ENCODE data around the gene PBX1. TPM values are rescaled to one million over a fixed set of nuclear protein-coding genes. Genes with fewer than 3 reads are reported as not detected.

Gene PBX1
- total RNA-seq, 2 experiments from 2014 or later: not detected

DNA sequence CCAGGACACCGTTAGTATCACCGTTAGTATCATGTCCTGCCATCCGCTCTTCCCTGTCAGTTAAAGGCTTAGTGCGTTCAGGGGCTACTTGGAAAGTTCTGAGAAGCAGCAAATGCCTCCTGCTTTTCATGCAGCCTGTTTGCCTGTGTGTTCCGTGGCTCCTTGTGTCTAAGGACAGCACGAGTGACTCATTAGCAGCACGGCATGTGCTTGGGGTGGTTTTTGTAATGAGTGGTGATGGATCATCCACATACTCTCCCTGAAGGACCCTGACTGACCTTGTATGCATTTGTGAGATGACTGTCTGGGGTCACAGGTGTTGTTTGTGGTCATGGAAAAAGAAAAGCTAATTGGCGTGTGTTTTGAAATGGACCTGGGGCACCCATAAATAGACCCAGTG, 221.9 kb downstream of the PBX1 start:
- H3K27me3 Mint-ChIP-seq: no peaks in the 10 kb centered on the region
- H3K36me3 Mint-ChIP-seq (ENCODE audit: low read depth): no peaks in the 10 kb centered on the region
- H3K9me3 Mint-ChIP-seq: no peaks in the 10 kb centered on the region
- H3K4me3 Mint-ChIP-seq: no peak overlapping the region
- H3K4me1 Mint-ChIP-seq (ENCODE audit: low read depth): no peaks in the 10 kb centered on the region
- intact Hi-C loops (cut with micrococcal nuclease): no loop called here
- TF ChIP-seq, protein P1, sequence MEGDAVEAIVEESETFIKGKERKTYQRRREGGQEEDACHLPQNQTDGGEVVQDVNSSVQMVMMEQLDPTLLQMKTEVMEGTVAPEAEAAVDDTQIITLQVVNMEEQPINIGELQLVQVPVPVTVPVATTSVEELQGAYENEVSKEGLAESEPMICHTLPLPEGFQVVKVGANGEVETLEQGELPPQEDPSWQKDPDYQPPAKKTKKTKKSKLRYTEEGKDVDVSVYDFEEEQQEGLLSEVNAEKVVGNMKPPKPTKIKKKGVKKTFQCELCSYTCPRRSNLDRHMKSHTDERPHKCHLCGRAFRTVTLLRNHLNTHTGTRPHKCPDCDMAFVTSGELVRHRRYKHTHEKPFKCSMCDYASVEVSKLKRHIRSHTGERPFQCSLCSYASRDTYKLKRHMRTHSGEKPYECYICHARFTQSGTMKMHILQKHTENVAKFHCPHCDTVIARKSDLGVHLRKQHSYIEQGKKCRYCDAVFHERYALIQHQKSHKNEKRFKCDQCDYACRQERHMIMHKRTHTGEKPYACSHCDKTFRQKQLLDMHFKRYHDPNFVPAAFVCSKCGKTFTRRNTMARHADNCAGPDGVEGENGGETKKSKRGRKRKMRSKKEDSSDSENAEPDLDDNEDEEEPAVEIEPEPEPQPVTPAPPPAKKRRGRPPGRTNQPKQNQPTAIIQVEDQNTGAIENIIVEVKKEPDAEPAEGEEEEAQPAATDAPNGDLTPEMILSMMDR (IDR thresholded peaks at IDR 0.05): no peak
- no peak for ATAC-seq
- CTCF ChIA-PET: no interaction called here
- H3K27ac Mint-ChIP-seq: no peak overlapping the region
- POLR2A ChIA-PET: no interaction called here
- no peak for DNase-seq

DNA sequence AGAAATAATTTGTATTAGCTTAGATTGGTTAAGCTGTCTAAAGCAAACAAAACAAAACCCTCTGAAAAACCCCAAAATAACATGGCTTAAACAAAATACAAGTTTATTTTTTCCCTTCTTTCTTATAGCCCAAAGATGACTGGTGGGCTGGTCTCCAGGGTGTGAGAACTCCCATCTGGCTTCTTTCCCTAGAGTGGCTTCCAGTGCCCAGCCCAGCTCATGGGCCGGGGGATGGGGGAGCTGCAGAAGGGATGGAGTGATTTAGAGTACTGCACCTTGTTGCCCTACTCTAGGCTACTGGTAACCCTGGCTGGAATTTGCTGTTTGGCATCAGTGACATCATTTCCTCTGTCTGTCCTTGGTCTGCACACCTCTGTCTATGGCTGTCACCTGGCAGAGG, 223.0 kb downstream of the PBX1 start:
- Mint-ChIP-seq H3K4me1 (ENCODE audit: low read depth) (no peaks in the 10 kb centered on the region), H3K27ac (no peak overlapping the region), H3K36me3 (ENCODE audit: low read depth) (no peaks in the 10 kb centered on the region), H3K27me3 (peaks cover 2% of the 10 kb centered on the region), H3K4me3 (no peak overlapping the region), H3K9me3 (no peaks in the 10 kb centered on the region)
- CTCF ChIA-PET: interaction anchor here (1.6 kb wide), 1 partner anchor 8 kb away, joined by 5 read pairs; no protein-coding TSS in a partner anchor
- DNase-seq: no peak
- TF ChIP-seq, protein P1 (IDR thresholded peaks at IDR 0.05): no peak
- POLR2A ChIA-PET: interaction anchor here (0.7 kb wide), 1 partner anchor 412 kb away, joined by 3 read pairs; no protein-coding TSS in a partner anchor
- no peak for ATAC-seq
- intact Hi-C loops (cut with micrococcal nuclease): no loop called here

DNA sequence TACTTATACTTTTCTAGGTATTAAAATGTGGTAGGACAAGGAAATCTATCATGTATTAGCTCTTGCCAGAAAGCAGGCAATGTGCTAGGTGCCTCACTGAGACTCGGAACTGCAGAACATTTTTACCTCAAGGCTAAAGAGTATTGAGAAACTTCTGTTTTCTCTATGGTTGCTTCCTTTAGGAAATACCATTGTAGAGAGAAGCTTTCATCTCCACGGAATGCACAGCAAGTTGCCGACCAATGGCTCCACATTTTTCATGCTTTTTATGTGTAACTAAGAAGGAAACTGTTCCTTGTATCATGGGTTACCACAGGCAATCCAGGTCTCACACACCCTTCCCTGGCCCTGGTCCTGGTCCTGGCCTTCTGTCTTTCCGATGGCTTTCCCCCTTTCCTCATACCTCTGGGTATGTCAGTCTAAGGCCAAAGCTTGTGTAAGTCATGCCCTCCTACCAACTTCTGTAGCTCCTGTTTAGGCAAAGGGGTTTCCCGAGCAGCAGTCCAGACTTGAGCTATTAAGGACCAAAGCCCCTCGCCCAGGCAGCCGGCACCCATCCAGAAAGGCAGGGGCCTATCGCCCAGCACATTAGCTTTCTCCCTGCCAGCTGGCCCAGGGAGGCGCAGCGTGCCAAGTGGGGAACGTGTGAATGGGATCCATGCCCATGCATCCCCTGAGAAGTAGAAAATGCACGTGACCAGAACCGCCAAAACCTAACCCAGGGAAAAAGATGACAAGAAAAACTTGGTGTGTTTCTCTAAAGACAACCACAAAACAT, 225.0 kb downstream of the PBX1 start:
- ATAC-seq: no peak
- intact Hi-C loops (cut with micrococcal nuclease): no loop called here
- H3K36me3 Mint-ChIP-seq (ENCODE audit: low read depth): no peaks in the 10 kb centered on the region
- no peak for DNase-seq
- H3K4me1 Mint-ChIP-seq (ENCODE audit: low read depth): peaks cover 2% of the 10 kb centered on the region
- H3K27me3 Mint-ChIP-seq: peaks cover 8% of the 10 kb centered on the region
- H3K9me3 Mint-ChIP-seq: no peaks in the 10 kb centered on the region
- ChIA-PET CTCF (interaction anchor here (1.6 kb wide), 1 partner anchor 10 kb away, joined by 5 read pairs; no protein-coding TSS in a partner anchor), POLR2A (no interaction called here)
- H3K4me3 Mint-ChIP-seq: no peak overlapping the region
- no peak overlapping the region for H3K27ac Mint-ChIP-seq
- TF ChIP-seq, protein P1 (IDR thresholded peaks at IDR 0.05): no peak

DNA sequence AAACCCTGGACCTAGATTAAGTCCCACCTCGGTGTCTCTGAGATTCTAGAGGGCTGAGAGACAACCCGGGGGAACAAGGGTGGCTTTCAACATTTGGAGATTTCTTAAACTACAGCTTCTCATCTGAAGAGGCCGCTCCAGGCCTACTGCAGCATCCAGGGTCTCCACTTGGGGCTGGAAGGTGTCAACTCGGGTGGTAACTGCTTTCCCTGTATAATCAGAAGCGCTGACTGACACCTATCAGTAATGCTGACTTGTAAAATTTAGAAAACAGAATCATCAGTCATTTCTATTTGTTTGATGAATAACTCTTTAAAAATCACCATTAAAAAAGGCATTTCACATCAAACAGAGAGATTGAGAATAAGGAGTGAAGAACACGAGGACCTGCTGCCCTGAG, 226.0 kb downstream of the PBX1 start:
- peaks cover 2% of the 10 kb centered on the region for H3K4me1 Mint-ChIP-seq (ENCODE audit: low read depth)
- CTCF ChIA-PET: interaction anchor here (1.4 kb wide), 1 partner anchor 111 kb away, joined by 4 read pairs; no protein-coding TSS in a partner anchor
- H3K36me3 Mint-ChIP-seq (ENCODE audit: low read depth): no peaks in the 10 kb centered on the region
- no peak overlapping the region for H3K27ac Mint-ChIP-seq
- intact Hi-C loops (cut with micrococcal nuclease): no loop called here
- H3K9me3 Mint-ChIP-seq: no peaks in the 10 kb centered on the region
- POLR2A ChIA-PET: no interaction called here
- ATAC-seq: no peak
- peaks cover 8% of the 10 kb centered on the region for H3K27me3 Mint-ChIP-seq
- H3K4me3 Mint-ChIP-seq: no peak overlapping the region
- TF ChIP-seq, protein P1 (IDR thresholded peaks at IDR 0.05): no peak
- DNase-seq: no peak

DNA sequence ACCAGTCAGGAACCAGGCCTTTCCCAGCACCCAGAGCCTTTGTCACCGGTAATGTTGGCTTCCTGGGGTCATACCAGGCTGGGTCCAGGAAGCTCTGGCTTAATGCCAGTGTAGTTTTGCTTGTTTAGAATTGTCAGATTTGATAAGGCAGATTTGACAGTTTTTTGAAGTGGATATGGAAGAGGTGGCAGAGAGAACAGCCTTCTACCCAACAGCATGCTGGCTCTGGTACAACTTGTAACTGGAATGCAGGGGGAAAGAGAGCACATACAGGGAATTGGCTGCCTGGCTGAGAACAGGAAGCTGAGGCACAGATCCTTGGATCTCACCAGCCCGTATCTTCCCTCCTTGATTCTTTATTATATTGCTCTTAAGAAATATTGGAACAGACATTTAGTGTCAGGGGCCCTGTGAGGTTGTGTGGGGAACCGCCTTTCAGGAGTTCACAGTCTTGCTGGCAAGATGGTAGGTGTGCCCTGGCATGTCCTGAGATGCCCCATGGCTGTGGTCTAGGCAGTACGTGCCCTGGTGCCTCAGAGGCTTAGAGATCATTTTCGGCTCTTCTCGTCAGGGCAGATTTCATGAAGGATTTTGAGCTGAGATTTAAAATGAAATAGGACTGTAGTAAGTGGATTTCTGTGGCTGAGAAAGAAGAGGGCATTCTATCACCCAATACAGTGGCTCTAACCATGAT, 227.0 kb downstream of the PBX1 start:
- intact Hi-C loops (cut with micrococcal nuclease): no loop called here
- Mint-ChIP-seq H3K27ac (no peak overlapping the region), H3K4me1 (ENCODE audit: low read depth) (peaks cover 2% of the 10 kb centered on the region), H3K9me3 (no peaks in the 10 kb centered on the region), H3K4me3 (no peak overlapping the region), H3K27me3 (peaks cover 8% of the 10 kb centered on the region), H3K36me3 (ENCODE audit: low read depth) (no peaks in the 10 kb centered on the region)
- no peak for ATAC-seq
- ChIA-PET CTCF (interaction anchor here (1.4 to 1.7 kb wide), 2 partner anchors 12 to 113 kb away, joined by 4 to 7 read pairs; no protein-coding TSS in a partner anchor), POLR2A (no interaction called here)
- TF ChIP-seq, protein P1 (IDR thresholded peaks at IDR 0.05): no peak
- no peak for DNase-seq

All from activated CD8-positive, alpha-beta T cell treated with anti-CD3 and anti-CD28 coated beads for 36 hours (primary cell).